ENCODE measurements around the gene ASAH2.

GRCh38 chr10:50232261-50232639 is 19.1 kb downstream of the ASAH2 start:
- TF ChIP-seq POLR2A (IDR thresholded peaks at IDR 0.05) = no peak
- TF ChIP-seq, protein P1, sequence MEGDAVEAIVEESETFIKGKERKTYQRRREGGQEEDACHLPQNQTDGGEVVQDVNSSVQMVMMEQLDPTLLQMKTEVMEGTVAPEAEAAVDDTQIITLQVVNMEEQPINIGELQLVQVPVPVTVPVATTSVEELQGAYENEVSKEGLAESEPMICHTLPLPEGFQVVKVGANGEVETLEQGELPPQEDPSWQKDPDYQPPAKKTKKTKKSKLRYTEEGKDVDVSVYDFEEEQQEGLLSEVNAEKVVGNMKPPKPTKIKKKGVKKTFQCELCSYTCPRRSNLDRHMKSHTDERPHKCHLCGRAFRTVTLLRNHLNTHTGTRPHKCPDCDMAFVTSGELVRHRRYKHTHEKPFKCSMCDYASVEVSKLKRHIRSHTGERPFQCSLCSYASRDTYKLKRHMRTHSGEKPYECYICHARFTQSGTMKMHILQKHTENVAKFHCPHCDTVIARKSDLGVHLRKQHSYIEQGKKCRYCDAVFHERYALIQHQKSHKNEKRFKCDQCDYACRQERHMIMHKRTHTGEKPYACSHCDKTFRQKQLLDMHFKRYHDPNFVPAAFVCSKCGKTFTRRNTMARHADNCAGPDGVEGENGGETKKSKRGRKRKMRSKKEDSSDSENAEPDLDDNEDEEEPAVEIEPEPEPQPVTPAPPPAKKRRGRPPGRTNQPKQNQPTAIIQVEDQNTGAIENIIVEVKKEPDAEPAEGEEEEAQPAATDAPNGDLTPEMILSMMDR (IDR thresholded peaks at IDR 0.05) = no peak

Data from Peyer's patch (tissue), 4 donors.